Measurements from ENCODE around the gene GPR50.

DNA sequence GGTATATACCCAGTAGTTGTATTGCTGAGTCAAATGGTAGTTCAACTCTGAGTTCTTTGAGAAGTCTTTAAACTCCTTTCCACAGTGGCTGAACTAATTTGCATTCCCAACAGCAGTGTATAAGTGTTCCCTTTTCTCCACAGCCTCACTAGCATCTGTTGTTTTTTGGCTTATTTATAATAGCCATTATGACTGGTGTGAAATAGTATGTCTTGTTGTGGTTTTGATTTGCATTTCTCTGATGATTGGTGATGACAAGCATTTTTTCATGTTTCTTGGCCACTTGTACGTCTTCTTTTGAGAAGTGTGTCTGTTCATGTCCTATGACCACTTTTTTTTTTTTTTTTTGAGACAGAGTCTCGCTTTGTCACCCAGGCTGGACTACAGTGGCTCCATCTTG lies 30.5 kb downstream of the GPR50 start:
- TF ChIP-seq, protein P1, sequence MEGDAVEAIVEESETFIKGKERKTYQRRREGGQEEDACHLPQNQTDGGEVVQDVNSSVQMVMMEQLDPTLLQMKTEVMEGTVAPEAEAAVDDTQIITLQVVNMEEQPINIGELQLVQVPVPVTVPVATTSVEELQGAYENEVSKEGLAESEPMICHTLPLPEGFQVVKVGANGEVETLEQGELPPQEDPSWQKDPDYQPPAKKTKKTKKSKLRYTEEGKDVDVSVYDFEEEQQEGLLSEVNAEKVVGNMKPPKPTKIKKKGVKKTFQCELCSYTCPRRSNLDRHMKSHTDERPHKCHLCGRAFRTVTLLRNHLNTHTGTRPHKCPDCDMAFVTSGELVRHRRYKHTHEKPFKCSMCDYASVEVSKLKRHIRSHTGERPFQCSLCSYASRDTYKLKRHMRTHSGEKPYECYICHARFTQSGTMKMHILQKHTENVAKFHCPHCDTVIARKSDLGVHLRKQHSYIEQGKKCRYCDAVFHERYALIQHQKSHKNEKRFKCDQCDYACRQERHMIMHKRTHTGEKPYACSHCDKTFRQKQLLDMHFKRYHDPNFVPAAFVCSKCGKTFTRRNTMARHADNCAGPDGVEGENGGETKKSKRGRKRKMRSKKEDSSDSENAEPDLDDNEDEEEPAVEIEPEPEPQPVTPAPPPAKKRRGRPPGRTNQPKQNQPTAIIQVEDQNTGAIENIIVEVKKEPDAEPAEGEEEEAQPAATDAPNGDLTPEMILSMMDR (IDR thresholded peaks at IDR 0.05): no peak
- TF ChIP-seq POLR2AphosphoS5 (IDR thresholded peaks at IDR 0.05) (no peak), POLR2A (IDR thresholded peaks at IDR 0.05; ENCODE audit: low read depth) (no peak)

Data from esophagus muscularis mucosa (tissue), 3 donors.